Measurements from ENCODE around the gene DNAH10. TPM values are rescaled to one million over a fixed set of nuclear protein-coding genes. Genes with fewer than 3 reads are reported as not detected.

The DNAH10 gene
- total and polyA plus RNA-seq, 2 of the 4 experiments (the other 2 are of a cell fraction), result 0.18 to 0.22 TPM

- Histone ChIP-seq H3K9me3 (ENCODE audit: control insufficient read depth, insufficient read depth, low read length) (no peaks in the 10 kb centered on the region), H3K36me3 (ENCODE audit: control insufficient read depth, insufficient read depth, low read length) (no peaks in the 10 kb centered on the region), H2AFZ (replicated peaks; ENCODE audit: low read length, poor library complexity) (no peak overlapping the region), H3K27me3 (ENCODE audit: control insufficient read depth, insufficient read depth, low read length) (peaks cover 50% of the 10 kb centered on the region), H3K27ac (ENCODE audit: insufficient read depth, low read length) (no peak overlapping the region), H2BK120ac (ENCODE audit: low read depth, low read length) (no peak overlapping the region), H4K91ac (ENCODE audit: insufficient read depth, low read depth, low read length) (no peak overlapping the region), H3K56ac (ENCODE audit: extremely low read depth, insufficient read depth, low read length) (no peak overlapping the region), H3K9ac (ENCODE audit: low read depth, low read length) (no peak overlapping the region), H3K18ac (ENCODE audit: low read depth, low read length) (no peak overlapping the region), H3K23ac (ENCODE audit: low read depth, low read length) (no peak overlapping the region), H2AK9ac (replicated peaks; ENCODE audit: low read depth, low read length, poor library complexity) (no peak overlapping the region), H3K4me3 (ENCODE audit: insufficient read depth, low read depth, low read length) (no peak overlapping the region), H3K79me1 (ENCODE audit: low read depth in 1 of 2, low read length in 2 of 2) (no peaks in the 10 kb centered on the region), H3K4ac (ENCODE audit: low read depth, low read length) (no peak overlapping the region), H2BK20ac (ENCODE audit: low read depth, low read length) (no peak overlapping the region), H4K20me1 (ENCODE audit: insufficient read depth, low read length) (no peaks in the 10 kb centered on the region), H3K9me1 (ENCODE audit: insufficient read depth, low read length) (no peaks in the 10 kb centered on the region), H3K4me1 (ENCODE audit: control insufficient read depth, insufficient read depth, low read length) (no peaks in the 10 kb centered on the region), H3K4me2 (ENCODE audit: low read depth, low read length) (no peak overlapping the region), H4K8ac (ENCODE audit: low read depth in 2 of 2, low read length in 2 of 2) (no peak overlapping the region), H4K5ac (ENCODE audit: low read depth, low read length) (no peak overlapping the region), H2BK15ac (ENCODE audit: low read depth, low read length) (no peak overlapping the region), H3K14ac (replicated peaks; ENCODE audit: low read depth, low read length) (no peak overlapping the region), H2AK5ac (ENCODE audit: low read depth, low read length) (no peak overlapping the region), H2BK5ac (ENCODE audit: low read depth, low read length, poor library complexity, severe bottlenecking) (no peak overlapping the region)
- dilution Hi-C loops (cut with HindIII; ENCODE audit: low sequenced_read_pairs, unreplicated experiment) (no loop called here), intact Hi-C loops (cut with micrococcal nuclease) (no loop called here), in situ Hi-C loops (cut with MboI; ENCODE audit: low sequenced_read_pairs) (no loop called here)
- TF ChIP-seq BHLHE40 (IDR thresholded peaks at IDR 0.05; ENCODE audit: low read depth, low read length) (no peak), SMC3 (IDR thresholded peaks at IDR 0.05; ENCODE audit: low read depth, low read length) (no peak), POLR2A (IDR thresholded peaks at IDR 0.05; ENCODE audit: low read depth, low read length) (no peak), NFE2L2 (IDR thresholded peaks at IDR 0.05; ENCODE audit: low read depth, low read length) (no peak), ELK1 (IDR thresholded peaks at IDR 0.05; ENCODE audit: borderline replicate concordance, low read depth, low read length) (no peak), CTCF (conservative IDR thresholded peaks at IDR 0.05; ENCODE audit: low read depth, low read length) (no peak), MXI1 (IDR thresholded peaks at IDR 0.05; ENCODE audit: borderline replicate concordance, low read depth, low read length) (no peak), CEBPB (IDR thresholded peaks at IDR 0.05; ENCODE audit: low read depth, low read length) (no peak), RAD21 (IDR thresholded peaks at IDR 0.05; ENCODE audit: low read length) (no peak), MAZ (IDR thresholded peaks at IDR 0.05; ENCODE audit: borderline replicate concordance, low read depth, low read length) (no peak), CHD1 (IDR thresholded peaks at IDR 0.05; ENCODE audit: low read depth, low read length) (no peak), MAFK (IDR thresholded peaks at IDR 0.05; ENCODE audit: low read depth, low read length) (no peak), RCOR1 (IDR thresholded peaks at IDR 0.05; ENCODE audit: insufficient replicate concordance, low read length) (no peak), RFX5 (IDR thresholded peaks at IDR 0.05; ENCODE audit: low read depth, low read length) (no peak), FOS (IDR thresholded peaks at IDR 0.05; ENCODE audit: low read depth, low read length) (no peak)
- no peak for DNase-seq
- POLR2A ChIA-PET (ENCODE audit: unreplicated experiment), result no interaction called here
- no TSS peak for BruUV-seq (replicated peaks)
- WGBS, 2 experiments (ENCODE audit: extremely low coverage in 2 of 2, insufficient read length in 1 of 2), result no CpG with 5 or more reads among the region's 3 CpGs
- CTCF ChIA-PET, result no interaction called here
- ATAC-seq (ENCODE audit: low read depth), result no peak
Measured at GRCh38 chr12:123873793-123874192, 111.7 kb downstream of the DNAH10 start.
